Left lobe of liver (tissue), 2 donors: ENCODE measurements around the gene DSCAM. TPM values are rescaled to one million over a fixed set of nuclear protein-coding genes. Genes with fewer than 3 reads are reported as not detected.

Source experiments
- ATAC-seq: fragments of 200-7000 bp; cut with Tn5 transposase; one replicate; pipeline ENCODE4 v1.9.1; 2020; ENCODE audit warnings: mild to moderate bottlenecking, moderate library complexity
- DNase-seq: peaks from one replicate; pipeline ENCODE4 v3.0.0-alpha.2; 2020; ENCODE audit warnings: low spot score
- total RNA-seq: library from RNA; stranded (reverse); gene quantifications from one replicate; pipeline ENCODE4 v1.2.1, GENCODE V29; 2021
- donor health status: DM: no; HTN: no; CAD: no; lungs with moderate emphysema.
- donor health status: DM: no; HTN: yes; CAD: no.

The DSCAM gene
- total RNA-seq, 1 donor from 2014 or later: 0.10 TPM

DNA sequence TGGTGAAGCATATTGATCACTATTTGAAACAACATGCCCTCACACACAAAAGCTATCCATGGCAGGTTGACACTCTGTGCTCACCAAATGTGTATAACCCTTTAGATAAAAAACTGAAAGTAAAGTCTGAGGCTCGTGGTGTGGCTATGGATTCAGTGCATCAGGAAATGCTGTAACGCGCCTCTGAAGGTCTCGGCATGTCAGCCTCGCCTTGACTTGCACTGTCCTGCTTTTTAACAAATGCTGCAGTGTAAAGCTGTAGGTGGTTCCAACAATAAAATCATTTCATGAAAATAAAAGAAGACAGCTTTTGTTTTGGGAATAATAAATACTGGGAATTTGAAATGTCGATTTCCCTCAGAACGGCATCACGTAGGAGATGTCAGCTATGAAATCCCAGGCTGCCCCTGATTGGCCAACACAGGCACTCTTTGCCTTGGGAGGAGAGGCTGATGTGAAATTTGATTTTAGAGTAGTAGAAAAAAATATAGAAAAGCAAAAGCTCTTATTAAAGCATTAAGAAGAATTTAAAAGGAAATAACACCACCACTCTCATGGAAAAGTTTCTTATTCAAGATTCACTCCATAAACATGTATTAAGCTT is 168.2 kb downstream of the DSCAM start:
- ATAC-seq: no peak

DNA sequence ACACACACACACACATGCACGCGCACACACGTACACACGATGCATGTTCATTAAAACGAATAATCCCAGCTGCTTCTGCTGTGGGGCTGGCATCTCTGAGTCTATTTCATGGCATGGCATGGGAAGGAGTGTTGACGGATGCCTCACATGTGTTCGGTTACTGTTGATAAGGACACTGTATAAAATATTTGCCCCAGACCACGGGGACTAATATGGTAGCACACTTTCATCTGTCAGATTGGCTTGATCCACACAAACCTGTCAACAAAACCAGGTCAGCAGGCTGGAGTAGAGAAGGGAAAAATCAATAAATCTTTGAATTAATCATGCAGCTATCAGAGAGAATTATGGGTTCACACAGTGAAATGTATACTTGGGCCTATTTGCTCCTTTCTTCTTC is 171.9 kb downstream of the DSCAM start:
- DNase-seq (no peak), ATAC-seq (no peak)

More for the DNA sequence above, 168.2 kb downstream of the DSCAM start:
- DNase-seq: no peak

DNA sequence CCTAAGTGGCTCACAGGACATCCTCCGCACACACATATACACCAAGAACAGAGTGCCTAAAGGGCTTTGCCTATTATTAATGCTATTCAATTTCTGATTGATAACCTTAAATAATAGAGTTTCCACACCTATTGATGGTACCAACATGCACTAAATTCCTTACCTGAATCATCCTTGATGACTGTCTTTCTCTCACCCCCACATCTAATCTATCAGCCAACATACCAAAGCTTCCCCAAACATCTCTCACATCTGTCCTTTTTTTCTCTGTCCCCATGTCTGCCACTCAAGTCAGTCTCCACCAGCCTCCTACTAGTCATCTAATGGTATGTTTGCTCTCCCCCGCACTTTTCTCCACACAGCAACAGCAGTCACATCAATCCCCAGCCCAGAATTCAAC is 174.4 kb downstream of the DSCAM start:
- ATAC-seq (no peak), DNase-seq (no peak)

DNA sequence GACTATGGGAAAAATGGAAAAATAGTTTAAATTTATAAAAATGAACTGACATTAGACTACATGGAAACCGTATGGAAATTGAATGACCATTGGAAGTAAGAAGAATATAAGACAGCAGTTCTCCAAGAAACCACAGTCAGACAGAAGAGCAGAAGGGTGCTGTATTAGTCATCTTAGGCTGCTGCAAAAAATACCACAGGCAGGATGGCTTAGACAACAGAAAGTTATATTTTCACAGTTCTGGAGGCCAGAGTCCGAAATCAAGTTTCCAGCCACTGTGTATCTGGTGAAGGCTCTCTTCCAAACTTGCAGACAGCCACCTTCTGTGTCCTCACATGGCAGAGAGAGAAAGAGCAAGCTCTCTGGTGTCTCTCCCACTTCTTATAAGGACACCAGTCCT is 175.2 kb downstream of the DSCAM start:
- ATAC-seq (no peak), DNase-seq (no peak)

DNA sequence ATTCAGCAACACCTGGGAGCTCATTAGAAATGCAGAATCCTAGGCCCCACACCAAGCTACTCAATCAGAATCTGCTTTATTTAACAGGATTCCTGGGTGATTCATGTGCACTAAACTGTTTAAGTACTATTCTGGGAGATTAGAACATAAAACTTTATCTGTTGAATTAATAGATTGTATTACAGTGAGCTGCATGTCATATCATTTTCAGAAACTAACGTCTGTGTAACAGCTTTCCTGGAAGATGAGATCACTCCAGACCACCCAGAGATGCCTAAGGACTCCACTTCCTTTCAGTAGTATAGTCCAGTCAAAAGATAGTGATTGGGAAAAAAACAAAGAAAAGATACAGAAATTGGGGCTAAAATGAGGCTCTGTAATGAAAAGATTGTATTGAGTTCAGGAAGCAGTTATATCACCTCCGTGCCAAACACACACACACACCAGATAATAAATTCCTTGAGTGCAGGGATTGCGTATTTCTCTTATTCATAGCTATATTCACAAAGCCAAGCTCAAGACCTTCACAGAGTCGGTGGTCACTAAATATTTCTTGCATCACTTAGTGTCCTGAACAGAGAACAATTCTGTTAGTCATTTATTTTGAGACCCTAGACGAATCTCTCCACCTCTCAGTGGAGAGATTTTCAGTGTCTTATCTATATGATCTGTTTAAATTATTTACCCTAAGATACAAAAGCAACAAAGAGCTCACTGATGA is 178.2 kb downstream of the DSCAM start:
- no peak for DNase-seq

DNA sequence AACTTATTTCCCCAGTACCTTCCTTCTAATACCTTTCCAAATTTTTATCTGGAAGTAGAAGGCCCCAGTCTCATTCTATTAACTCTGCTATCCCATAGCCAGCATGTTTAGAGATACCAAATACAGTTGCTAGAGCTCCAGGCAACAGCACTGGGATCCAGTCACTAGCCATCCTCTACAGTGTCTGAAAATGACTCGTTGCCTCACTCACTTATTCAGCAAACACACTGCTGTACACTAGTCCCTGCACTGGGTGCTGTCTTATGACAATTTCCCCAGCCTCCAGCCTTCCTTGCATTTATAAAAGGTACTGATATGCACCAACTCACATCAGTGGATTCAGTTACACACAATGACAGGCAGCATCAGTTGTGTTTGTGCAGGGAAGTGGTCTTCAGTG is 179.0 kb downstream of the DSCAM start:
- ATAC-seq: no peak
- DNase-seq: no peak

More for the DNA sequence above, 178.2 kb downstream of the DSCAM start:
- no peak for ATAC-seq

DNA sequence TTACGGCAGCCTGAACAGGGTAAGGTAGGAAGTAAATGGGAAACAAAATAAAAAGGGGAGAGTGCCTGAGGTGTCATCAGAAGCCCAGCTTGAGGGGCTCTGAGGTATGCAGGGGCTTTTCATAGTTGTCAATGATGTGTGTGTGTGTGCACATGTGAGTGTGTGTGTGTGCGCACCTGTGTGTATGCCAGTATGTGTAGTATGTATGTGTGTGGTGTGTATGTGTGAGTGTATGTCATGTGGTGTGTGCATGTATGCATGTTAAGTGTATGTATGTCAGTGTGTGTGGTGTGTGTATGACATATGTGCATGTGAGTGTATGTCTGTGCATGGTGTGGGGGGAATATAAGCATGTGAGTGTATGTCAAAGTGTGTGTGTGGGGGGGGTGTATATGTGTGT is 184.1 kb downstream of the DSCAM start:
- DNase-seq: no peak
- no peak for ATAC-seq

DNA sequence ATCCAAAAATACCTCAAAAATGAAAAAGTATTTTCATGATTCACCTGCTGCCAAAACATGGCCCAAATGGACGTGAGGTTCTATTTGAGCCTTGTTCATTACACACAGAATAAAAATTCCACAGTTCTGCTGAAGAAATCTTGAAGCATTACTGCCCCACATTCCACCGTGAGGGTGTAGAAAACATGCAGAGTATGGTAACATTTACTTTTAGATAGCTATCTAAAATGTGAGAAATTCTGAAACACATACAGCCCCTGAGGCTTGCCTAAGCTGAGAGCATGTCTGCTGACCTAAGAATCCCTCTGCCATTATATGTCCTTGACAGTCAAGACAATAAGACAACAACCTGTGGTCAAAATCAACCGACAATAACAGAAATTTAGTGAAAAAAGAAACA is 186.5 kb downstream of the DSCAM start:
- ATAC-seq (no peak), DNase-seq (no peak)

DNA sequence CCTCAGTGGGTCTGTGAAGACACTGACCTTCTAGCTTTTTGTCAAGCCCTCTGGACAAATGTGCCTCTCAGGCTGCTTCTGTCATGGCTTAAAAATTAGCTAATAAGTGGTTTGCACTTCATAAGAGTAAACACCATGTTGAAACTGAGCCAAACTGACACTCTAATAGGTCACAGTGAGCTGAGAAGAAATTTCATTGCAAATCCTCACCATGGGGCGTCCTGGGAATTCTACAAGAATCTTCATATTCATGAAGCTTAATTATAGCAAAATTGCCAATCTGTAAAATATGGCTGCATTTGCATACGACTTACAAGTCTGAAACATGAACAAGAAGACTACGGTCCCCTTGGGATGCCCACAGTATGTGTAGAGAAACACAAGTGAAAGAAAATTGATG is 188.6 kb downstream of the DSCAM start:
- ATAC-seq: peak; percentile 22
- DNase-seq: no peak

DNA sequence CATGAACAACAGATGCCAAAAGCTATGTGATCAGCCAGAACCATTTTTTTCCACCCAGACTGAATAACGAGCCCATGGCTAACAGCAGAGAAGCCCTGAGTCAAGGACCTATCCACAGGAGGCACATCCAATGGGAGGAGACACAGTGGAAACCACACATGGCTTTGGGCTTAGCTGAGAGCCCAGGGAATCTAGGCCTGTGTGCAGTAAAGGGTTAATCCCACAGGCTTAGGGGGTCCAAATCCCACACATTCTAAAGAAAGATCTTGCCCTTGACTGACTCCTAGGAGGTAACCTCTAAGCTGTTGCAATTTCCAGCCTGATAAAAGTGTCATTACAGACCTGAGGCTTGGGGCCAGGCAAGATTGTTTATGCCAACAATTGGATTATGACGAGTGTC is 194.5 kb downstream of the DSCAM start:
- no peak for DNase-seq
- no peak for ATAC-seq

DNA sequence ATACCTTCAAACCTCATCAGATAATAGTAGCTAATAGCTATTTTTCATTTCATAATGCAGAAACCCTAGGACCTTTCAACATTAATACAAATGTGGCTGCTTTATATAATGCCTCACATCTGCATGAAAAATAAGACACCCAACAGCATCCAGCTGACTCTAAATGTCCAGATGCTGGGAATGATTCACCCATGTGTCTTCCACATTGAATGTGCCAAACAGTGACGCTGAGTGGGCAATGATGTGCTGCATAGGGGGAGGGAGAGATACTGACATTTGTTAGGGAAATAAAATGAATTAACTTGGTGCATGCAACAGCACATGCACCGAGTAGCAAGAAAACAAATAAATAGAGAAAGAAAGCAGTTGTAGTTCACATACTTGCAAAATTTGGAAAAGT is 199.3 kb downstream of the DSCAM start:
- DNase-seq (no peak), ATAC-seq (no peak)

DNA sequence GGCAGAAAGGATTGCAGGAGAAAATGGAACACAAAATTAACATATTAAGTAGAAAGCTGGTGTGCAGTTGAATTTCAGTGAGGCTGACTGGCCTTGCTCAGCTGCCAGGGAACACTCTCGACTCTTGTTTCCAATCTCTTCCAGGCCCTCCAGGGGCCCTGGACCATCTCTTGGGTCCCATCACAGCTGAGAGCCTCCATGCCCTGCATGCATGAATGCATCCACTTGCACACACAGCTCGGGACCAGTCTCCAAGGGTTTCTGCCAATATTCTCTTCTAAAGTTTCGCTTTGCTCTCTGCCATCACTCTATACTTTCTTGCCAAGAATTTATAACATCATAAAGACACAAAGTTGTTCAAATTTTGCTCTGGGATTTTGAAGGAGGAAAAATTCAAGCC is 200.3 kb downstream of the DSCAM start:
- ATAC-seq (no peak), DNase-seq (no peak)

DNA sequence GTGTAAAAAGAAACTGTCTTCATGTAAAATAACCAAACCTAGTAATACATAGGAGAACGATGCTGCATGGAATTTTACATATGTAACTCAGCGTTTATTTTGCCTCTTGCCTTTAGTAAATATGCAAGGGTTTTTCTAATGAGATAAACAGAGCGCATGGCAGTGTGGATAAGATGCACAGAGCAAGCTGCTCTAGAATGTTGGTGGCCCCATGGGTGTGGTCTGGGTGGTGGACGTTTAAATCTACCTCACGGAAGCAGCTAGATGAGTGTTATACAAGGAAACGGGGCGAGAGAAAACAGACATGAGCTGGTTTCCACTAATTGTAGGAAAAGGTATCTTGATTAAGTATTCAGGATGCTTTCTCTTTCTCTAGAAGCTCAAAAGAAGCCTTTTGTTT is 205.9 kb downstream of the DSCAM start:
- ATAC-seq (no peak), DNase-seq (no peak)

DNA sequence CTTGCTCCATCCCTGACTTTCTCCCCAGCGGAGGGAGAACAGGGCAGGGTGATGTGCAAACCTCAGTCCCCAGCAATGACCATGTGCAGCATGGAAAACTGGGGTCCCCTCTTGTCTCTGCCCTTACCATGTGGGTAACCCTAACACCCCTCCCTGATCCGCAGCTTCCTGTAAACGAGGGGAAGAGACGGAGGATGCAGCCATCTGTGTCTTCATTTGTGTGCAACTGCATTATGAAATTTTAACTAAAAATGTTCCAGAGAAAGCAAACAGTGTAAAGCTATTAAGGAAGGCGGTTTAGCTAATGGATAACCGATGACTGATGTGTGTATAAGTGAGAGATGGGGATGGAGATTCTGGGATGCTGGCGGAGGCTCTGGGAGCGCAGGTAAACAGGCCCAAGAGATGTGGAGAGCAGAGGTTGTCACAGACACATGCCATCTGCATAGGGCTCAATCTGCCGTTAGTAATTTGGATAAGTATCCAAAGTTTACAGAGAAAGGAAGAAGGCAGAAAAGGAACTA is 206.6 kb downstream of the DSCAM start:
- no peak for DNase-seq
- ATAC-seq: no peak

DNA sequence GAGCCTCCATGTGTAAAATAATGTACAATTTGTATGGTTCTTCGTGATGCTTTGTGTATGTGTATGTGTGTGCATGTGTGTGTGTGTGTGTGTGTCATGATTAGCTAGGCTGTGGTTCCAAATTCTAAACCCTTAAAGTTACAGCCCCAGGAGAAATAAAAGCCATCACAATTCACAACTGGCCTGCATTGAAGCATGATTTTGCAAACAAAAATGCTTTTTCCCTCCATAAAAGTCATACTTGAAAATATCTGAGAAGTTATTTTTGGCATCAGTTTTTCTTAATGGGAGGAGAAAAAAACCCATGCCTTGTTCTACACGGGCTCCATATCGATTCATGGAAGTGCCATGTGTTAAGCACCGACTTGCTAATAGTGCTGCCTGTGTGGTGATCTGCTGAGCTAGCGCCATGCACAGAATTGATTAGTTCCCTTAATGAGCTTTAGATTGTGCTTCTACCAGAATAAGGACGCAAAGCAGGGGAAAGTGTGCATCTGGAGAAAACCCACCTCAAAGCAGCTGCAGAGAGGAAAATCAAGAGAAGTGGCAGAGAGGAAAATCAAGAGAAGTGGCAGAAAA is 207.3 kb downstream of the DSCAM start:
- ATAC-seq (no peak), DNase-seq (no peak)

DNA sequence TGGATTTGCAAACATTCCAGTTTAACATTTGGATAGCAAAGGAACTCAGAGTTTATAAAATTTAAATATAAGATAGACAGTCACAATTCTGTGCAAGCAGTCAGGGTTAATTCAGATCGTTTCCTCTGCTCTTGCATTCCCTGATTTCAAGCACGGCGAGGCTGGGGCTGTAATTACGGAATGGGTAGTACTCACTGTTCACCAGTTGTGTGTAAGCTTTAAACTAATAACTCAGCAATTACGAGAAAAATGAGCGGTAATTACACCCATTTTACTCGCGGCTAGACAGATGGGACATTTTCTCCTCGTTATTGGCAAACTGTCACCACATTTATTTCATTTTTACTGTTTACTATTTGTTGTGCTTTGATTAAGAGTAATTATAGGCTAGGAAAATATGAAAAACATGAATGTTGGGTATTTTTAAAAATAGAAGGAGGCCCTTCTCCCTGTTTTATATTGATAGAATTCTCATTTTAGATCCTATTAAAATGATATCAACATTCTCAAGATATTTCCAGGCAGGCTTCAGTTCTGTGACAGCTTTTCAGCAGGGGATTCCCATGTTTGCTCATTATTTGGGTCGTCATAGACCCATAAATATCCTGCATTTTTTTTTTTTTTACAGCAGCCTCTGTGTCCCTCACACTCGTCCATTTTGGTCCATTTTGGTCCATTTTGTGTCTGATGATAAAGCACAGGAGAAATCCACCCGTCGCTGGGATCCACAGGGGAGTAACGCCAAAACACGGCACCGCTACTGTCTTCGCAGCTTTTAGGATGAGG is 208.3 kb downstream of the DSCAM start:
- DNase-seq (no peak), ATAC-seq (no peak)

DNA sequence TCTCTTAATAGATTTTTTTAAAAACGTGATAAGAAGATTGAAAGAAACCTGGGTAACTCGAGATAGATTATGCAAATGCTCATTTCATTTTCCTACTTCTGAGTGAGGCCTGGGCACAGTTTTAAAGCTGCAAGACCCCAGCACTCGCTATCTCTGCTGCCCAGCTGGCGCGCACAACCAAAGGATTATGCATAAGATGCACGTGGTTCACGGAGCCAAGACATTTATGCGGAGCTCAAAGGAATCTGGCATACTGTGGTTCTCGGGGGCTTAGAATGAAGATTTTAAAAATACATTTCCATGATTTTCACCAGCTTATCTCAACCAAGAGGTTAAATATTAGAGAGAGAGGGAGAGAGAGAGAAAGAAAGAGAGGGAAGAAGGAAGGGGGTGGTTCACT is 210.9 kb downstream of the DSCAM start:
- no peak for ATAC-seq
- no peak for DNase-seq

DNA sequence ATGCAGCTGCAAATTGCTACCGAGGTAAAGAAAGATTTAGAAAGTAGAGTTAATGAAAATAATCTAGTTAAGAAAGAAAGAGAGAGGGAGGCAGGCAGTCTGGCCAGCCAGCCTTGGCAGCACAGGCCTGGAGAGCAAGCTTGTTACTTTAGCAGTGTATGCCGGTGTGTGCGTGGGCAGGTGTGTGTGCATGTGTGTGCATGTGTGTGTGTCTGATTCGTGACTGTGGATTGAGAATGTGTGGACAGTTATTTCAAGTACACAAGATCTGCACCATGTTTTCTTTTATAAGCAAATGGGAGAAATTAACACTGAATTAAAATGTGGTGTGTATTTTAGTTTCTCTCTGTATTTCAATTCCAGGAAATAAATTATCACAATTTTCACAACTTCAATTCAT is 211.6 kb downstream of the DSCAM start:
- ATAC-seq (no peak), DNase-seq (no peak)

DNA sequence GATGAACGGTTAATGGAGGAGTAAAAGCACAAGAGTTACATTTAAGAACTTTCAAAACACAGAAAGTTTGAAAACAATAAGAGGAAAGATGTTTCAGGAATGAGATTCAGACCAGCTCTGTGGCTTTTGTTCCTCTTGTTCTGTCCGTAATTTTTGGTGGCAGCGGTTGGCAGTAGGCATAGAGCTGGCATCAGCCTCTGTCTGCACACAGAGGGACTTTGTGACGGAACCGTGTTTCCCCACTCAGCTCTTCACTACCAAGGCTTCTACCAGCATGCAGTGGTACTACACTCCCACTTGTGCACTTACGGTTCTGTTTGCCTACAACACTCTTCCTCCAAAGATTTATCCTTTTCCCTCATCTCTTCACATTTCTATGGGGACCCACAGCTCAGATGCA is 212.8 kb downstream of the DSCAM start:
- ATAC-seq (no peak), DNase-seq (no peak)

DNA sequence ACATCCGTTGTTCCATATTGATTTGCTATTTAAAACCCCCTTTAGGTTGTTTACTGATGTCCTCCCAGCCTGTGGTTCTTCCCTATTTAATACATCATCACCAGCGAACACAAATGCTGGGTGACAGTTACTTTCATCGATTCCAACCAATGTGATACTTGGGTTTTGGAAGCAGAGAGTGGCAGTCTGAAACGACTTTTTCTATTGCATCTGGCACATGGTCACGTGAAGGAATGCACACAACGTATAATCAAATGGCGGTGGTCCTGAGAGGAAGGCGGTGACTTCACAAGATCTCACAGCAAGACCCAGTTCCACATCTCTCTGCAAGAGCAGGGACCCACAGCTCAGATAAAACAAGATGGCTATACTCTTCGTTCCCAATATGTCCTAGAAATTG is 213.9 kb downstream of the DSCAM start:
- no peak for ATAC-seq
- no peak for DNase-seq

DNA sequence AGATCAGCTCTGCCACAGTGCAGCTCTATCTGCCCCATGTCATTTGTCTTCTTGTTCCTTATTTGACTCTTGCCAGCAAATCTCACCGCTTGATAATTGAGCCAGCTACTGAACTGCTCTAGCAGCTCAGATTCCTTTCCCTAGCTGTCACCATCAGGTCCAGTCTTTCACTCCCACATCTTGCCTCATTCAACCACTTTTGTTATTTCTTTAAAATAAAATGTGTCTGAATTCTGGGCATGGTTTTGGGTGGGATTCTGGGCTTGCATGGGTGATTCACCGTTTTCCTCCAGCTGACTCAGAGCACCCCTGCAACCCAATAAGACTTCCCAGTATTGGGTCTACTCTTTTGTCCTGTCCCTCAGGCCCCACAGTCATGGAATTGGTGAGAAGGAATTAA is 215.7 kb downstream of the DSCAM start:
- ATAC-seq: no peak
- no peak for DNase-seq

DNA sequence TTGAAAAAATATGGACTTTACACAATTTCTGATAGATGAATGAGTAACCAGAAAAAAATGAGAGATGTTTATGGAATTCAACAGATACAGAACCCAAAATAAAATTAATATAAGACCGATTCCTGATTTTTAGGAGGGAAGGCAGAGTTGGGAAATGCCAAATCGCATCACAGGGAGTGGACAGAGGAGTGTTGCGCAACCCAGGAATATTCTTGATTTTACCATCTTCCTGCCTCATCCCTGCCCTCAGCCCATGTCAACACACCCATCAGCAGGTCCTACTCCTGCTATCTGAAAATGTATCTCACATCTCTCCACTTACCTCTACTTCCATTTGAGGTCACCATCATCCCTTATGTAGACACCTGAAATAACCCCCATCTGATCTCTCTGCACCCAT is 221.0 kb downstream of the DSCAM start:
- DNase-seq (no peak), ATAC-seq (no peak)
